ENCODE data around the gene RANGRF.

The RANGRF gene

GRCh38 chr17:8256691-8257090 is 31.8 kb upstream of the RANGRF start:
- Histone ChIP-seq H3K4me1 (ENCODE audit: low read length) (no peaks in the 10 kb centered on the region), H3K4me2 (ENCODE audit: low read depth, low read length) (no peak overlapping the region), H3F3A (ENCODE audit: insufficient read depth, low read length) (no peaks in the 10 kb centered on the region), H2AFZ (ENCODE audit: low read length) (no peak overlapping the region), H3K4me3 (ENCODE audit: low read length) (no peak overlapping the region), H3K9me2 (replicated peaks; ENCODE audit: insufficient read depth, low read length) (no peaks in the 10 kb centered on the region), H3K27me3 (replicated peaks; ENCODE audit: insufficient read depth, low read length) (no peaks in the 10 kb centered on the region), H3K27ac (ENCODE audit: low read length) (no peak overlapping the region), H3K9me3 (replicated peaks; ENCODE audit: insufficient read depth, low read length) (no peaks in the 10 kb centered on the region), H3K36me3 (replicated peaks; ENCODE audit: insufficient read depth, low read length) (peaks cover 8% of the 10 kb centered on the region; the same call in 1 of the 2 replicates), H3K79me2 (ENCODE audit: low read length) (peaks cover 14% of the 10 kb centered on the region), H3K9ac (ENCODE audit: low read length) (no peak overlapping the region), H4K20me1 (ENCODE audit: insufficient read depth, low read length) (no peaks in the 10 kb centered on the region)
- DNase-seq, result no peak
- TF ChIP-seq CTCF (IDR thresholded peaks at IDR 0.05; ENCODE audit: low read length) (no peak), EZH2phosphoT487 (IDR thresholded peaks at IDR 0.05; ENCODE audit: low read length) (no peak), EZH2 (optimal IDR thresholded peaks at IDR 0.05; ENCODE audit: low read depth, low read length) (no peak)

GRCh38 chr17:8257801-8258200 is 30.7 kb upstream of the RANGRF start:
- no peak overlapping the region for H3K4me3 ChIP-seq (ENCODE audit: low read length)

GRCh38 chr17:8264320-8264719 is 24.1 kb upstream of the RANGRF start:
- Histone ChIP-seq H3K4me1 (ENCODE audit: low read length) (no peaks in the 10 kb centered on the region), H3K9ac (ENCODE audit: low read length) (no peak overlapping the region), H3K27ac (ENCODE audit: low read length) (no peak overlapping the region), H3K27me3 (replicated peaks; ENCODE audit: insufficient read depth, low read length) (no peaks in the 10 kb centered on the region), H2AFZ (ENCODE audit: low read length) (no peak overlapping the region), H4K20me1 (ENCODE audit: insufficient read depth, low read length) (no peaks in the 10 kb centered on the region), H3K36me3 (replicated peaks; ENCODE audit: insufficient read depth, low read length) (peaks cover 5% of the 10 kb centered on the region; the same call in 1 of the 2 replicates), H3K79me2 (ENCODE audit: low read length) (no peaks in the 10 kb centered on the region), H3K4me3 (ENCODE audit: low read length) (no peak overlapping the region), H3K9me3 (replicated peaks; ENCODE audit: insufficient read depth, low read length) (no peaks in the 10 kb centered on the region), H3F3A (ENCODE audit: insufficient read depth, low read length) (no peaks in the 10 kb centered on the region), H3K9me2 (replicated peaks; ENCODE audit: insufficient read depth, low read length) (no peaks in the 10 kb centered on the region), H3K4me2 (ENCODE audit: low read depth, low read length) (no peak overlapping the region)
- DNase-seq, result no peak
- no peak for TF ChIP-seq EZH2phosphoT487 (IDR thresholded peaks at IDR 0.05; ENCODE audit: low read length)
- no peak for TF ChIP-seq EZH2 (optimal IDR thresholded peaks at IDR 0.05; ENCODE audit: low read depth, low read length)
- TF ChIP-seq CTCF (IDR thresholded peaks at IDR 0.05; ENCODE audit: low read length), result no peak

More at GRCh38 chr17:8257801-8258200, 30.7 kb upstream of the RANGRF start:
- no peaks in the 10 kb centered on the region for H3K9me3 ChIP-seq (replicated peaks; ENCODE audit: insufficient read depth, low read length)
- H3K4me2 ChIP-seq (ENCODE audit: low read depth, low read length), result no peak overlapping the region
- no peaks in the 10 kb centered on the region for H4K20me1 ChIP-seq (ENCODE audit: insufficient read depth, low read length)
- no peak for TF ChIP-seq EZH2phosphoT487 (IDR thresholded peaks at IDR 0.05; ENCODE audit: low read length)
- no peak for TF ChIP-seq EZH2 (optimal IDR thresholded peaks at IDR 0.05; ENCODE audit: low read depth, low read length)
- TF ChIP-seq CTCF (IDR thresholded peaks at IDR 0.05; ENCODE audit: low read length), result no peak
- no peak for DNase-seq
- no peak overlapping the region for H3K27ac ChIP-seq (ENCODE audit: low read length)
- H3K9me2 ChIP-seq (replicated peaks; ENCODE audit: insufficient read depth, low read length), result no peaks in the 10 kb centered on the region
- H3K36me3 ChIP-seq (replicated peaks; ENCODE audit: insufficient read depth, low read length), result peaks cover 11% of the 10 kb centered on the region; the same call in 1 of the 2 replicates
- no peak overlapping the region for H2AFZ ChIP-seq (ENCODE audit: low read length)
- no peaks in the 10 kb centered on the region for H3F3A ChIP-seq (ENCODE audit: insufficient read depth, low read length)
- H3K4me1 ChIP-seq (ENCODE audit: low read length), result no peaks in the 10 kb centered on the region
- H3K27me3 ChIP-seq (replicated peaks; ENCODE audit: insufficient read depth, low read length), result no peaks in the 10 kb centered on the region
- no peak overlapping the region for H3K9ac ChIP-seq (ENCODE audit: low read length)
- H3K79me2 ChIP-seq (ENCODE audit: low read length), result peaks cover 4% of the 10 kb centered on the region
